ENCODE measurements around the gene CA7.

The CA7 gene

GRCh38 chr16:66844342-66845079 is at the start of gene CA7:
CA7 (plus strand) TSS chr16:66844414; CDS start chr16:66844488, 74 bp downstream.
- TF ChIP-seq, protein P1, sequence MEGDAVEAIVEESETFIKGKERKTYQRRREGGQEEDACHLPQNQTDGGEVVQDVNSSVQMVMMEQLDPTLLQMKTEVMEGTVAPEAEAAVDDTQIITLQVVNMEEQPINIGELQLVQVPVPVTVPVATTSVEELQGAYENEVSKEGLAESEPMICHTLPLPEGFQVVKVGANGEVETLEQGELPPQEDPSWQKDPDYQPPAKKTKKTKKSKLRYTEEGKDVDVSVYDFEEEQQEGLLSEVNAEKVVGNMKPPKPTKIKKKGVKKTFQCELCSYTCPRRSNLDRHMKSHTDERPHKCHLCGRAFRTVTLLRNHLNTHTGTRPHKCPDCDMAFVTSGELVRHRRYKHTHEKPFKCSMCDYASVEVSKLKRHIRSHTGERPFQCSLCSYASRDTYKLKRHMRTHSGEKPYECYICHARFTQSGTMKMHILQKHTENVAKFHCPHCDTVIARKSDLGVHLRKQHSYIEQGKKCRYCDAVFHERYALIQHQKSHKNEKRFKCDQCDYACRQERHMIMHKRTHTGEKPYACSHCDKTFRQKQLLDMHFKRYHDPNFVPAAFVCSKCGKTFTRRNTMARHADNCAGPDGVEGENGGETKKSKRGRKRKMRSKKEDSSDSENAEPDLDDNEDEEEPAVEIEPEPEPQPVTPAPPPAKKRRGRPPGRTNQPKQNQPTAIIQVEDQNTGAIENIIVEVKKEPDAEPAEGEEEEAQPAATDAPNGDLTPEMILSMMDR (IDR thresholded peaks at IDR 0.05; ENCODE audit: insufficient read depth, low read length, missing control alignments), result no peak
- DNase-seq (ENCODE audit: low read depth, low spot score), result no peak
- POLR2A ChIA-PET, result no interaction called here
- H3K4me3 ChIP-seq (ENCODE audit: low read depth, low read length), result peak within 1 kb of the TSS; percentile 36
- CTCF ChIA-PET, result interaction anchor here (0.9 to 12.7 kb wide), 4 partner anchors 12 to 236 kb away, joined by 3 to 205 read pairs (median 58); partner anchors contain the start of gene NAE1

DNA sequence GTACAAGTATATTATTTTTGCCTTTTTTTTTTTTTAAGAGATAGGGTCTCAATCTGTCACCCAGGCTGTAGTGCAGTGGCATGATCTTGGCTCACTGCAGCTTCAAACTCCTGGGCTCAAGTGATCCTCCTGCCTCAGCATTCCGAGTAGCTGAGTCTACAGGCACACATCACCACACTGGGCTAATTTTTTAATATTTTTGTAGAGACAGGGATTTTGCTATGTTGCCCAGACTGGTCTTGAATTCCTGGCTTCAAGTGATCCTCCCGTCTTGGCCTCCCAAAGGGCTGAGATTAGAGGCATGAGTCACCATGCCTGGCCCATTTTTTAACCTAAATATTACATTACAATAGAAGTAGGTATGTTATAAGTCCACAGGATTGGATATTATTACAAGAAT is 46.1 kb upstream of the CA7 start:
- H3K4me3 ChIP-seq (ENCODE audit: low read depth, low read length), result no peak overlapping the region
- ChIA-PET POLR2A (no interaction called here), CTCF (interaction anchor here (1.0 to 1.9 kb wide), 2 partner anchors 7 to 32 kb away, joined by 3 to 6 read pairs; partner anchors contain the start of gene NAE1)
- DNase-seq (ENCODE audit: low read depth, low spot score), result no peak
- TF ChIP-seq, protein P1 (IDR thresholded peaks at IDR 0.05; ENCODE audit: insufficient read depth, low read length, missing control alignments), result no peak

DNA sequence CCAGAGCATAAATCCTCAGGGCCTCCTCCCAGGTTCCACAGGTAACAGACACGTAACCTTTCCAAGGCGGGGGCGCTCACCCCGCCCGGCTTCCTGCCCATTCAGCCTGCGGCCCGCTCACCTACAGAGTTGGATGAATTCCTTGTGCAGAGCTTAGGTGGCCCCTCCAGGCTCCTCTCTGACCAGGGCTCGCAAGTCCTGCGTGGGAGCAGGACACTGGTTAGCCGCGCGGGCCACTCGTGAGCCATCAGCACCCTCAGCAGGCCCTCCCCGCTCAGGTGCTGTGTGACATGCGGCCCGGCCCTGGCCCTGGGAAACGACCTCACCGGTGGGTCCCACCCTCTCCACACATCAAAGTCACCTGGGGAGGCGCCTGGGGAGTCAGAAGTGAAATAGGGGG is 43.4 kb upstream of the CA7 start:
- ChIA-PET POLR2A (no interaction called here), CTCF (interaction anchor here (1.1 kb wide), 1 partner anchor 65 kb away, joined by 3 read pairs; no protein-coding TSS in a partner anchor)
- H3K4me3 ChIP-seq (ENCODE audit: low read depth, low read length), result no peak overlapping the region
- no peak for DNase-seq (ENCODE audit: low read depth, low spot score)
- TF ChIP-seq, protein P1 (IDR thresholded peaks at IDR 0.05; ENCODE audit: insufficient read depth, low read length, missing control alignments), result no peak

- TF ChIP-seq, protein P1 (IDR thresholded peaks at IDR 0.05; ENCODE audit: insufficient read depth, low read length, missing control alignments), result no peak
- H3K4me3 ChIP-seq (ENCODE audit: low read depth, low read length), result no peak within 1 kb of the TSS
- ChIA-PET POLR2A (no interaction called here), CTCF (interaction anchor here (1.1 kb wide), 1 partner anchor 30 kb away, joined by 3 read pairs; no protein-coding TSS in a partner anchor)
- DNase-seq (ENCODE audit: low read depth, low spot score), result no peak
Measured at GRCh38 chr16:66801320-66802105, 42.7 kb upstream of the CA7 start, which contains the start of gene TERB1. TERB1 (minus strand) TSS chr16:66801584; CDS start chr16:66796798, 4,786 bp downstream.

GRCh38 chr16:66802159-66802558 is 42.1 kb upstream of the CA7 start:
- H3K4me3 ChIP-seq (ENCODE audit: low read depth, low read length), result no peak overlapping the region
- ChIA-PET CTCF (interaction anchor here (1.1 to 1.3 kb wide), 3 partner anchors 28 to 50 kb away, joined by 3 to 13 read pairs (median 3); partner anchors contain the start of gene NAE1), POLR2A (no interaction called here)
- no peak for DNase-seq (ENCODE audit: low read depth, low spot score)
- TF ChIP-seq, protein P1 (IDR thresholded peaks at IDR 0.05; ENCODE audit: insufficient read depth, low read length, missing control alignments), result no peak

DNA sequence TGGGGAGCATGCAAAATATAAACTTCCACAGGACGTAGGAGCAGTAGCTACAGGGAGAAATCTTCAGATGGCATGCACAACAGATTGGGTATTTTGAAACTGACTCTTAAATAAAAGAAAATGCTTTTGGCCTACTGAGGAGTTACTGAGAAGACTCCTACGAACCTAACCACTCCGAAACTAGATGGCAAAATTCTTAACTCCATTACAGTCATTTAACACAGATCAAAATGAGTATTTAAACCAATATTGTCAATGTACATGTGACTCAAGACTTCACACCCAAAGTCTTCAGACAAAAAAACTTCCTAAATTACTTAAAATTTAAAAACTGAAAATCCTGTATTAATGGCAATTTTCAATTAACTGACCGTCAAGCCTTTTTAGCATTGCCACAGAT is 34.4 kb upstream of the CA7 start:
- no peak overlapping the region for H3K4me3 ChIP-seq (ENCODE audit: low read depth, low read length)
- no peak for DNase-seq (ENCODE audit: low read depth, low spot score)
- POLR2A ChIA-PET, result no interaction called here
- CTCF ChIA-PET, result interaction anchor here (0.8 to 10.3 kb wide), 4 partner anchors 21 to 85 kb away, joined by 3 to 100 read pairs (median 3); partner anchors contain the start of gene NAE1
- TF ChIP-seq, protein P1 (IDR thresholded peaks at IDR 0.05; ENCODE audit: insufficient read depth, low read length, missing control alignments), result no peak

Measured in AG04449 (cell line).